NCI-H345 (cell line): ENCODE data around the gene CDC42BPA.
"Not testable (repeated sequence)": the region's sequence is repeated elsewhere in the genome, so short reads cannot be mapped to it uniquely, and the experiment has no call there.

Source experiments
- DNase-seq: peaks from one replicate; lab custom pipeline; 2025; lab: John Stamatoyannopoulos, UW

Gene CDC42BPA

GRCh38 chr1:227069490-227069889, 248.8 kb downstream of the CDC42BPA start:
- no peak for DNase-seq

GRCh38 chr1:227068883-227069282, 249.4 kb downstream of the CDC42BPA start:
- DNase-seq = no peak

DNA sequence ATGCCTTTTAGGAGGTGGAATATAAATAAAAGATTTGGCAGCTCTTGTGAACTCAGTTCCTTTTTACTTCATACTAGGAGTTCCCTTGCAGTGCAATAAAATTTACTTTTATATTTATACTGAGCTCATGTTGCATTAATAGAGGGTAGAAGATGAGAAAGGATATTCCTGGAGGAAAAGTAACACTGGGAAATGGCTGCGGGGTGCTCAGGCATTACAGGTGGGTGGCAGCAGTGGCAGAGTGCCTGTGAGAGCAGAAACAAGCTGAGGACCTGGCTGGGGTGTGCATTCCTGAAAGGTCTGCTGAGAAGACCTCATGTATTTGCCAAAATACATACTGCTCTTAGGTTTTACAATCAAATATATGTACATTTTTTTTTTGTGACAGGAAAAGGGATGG, 251.3 kb downstream of the CDC42BPA start:
- no peak for DNase-seq

GRCh38 chr1:227065311-227065710, 253.0 kb downstream of the CDC42BPA start:
- no peak for DNase-seq

- DNase-seq = no peak
Measured at GRCh38 chr1:227062306-227062705, 256.0 kb downstream of the CDC42BPA start.

DNA sequence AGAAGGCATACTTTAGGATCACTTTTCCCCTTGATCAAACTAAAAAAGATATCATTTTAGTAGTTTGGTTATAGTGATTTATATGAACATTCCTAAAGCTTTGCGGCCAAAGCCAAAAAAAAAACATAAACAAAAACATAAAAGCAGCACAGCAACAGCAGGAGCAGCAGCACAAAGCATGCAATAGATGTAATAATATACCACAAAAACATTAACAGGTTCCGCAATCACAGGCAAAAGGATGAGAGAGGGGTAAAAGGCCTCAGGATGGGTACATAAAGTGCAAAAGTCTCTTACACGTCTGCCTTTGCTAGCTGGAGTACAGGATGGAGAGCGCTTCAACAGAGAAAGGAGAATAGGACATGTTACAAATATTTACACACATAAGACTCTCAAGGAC, 259.2 kb downstream of the CDC42BPA start:
- DNase-seq = peak; percentile 25

- no peak for DNase-seq
Measured at GRCh38 chr1:227058321-227058751, 260.0 kb downstream of the CDC42BPA start.

DNA sequence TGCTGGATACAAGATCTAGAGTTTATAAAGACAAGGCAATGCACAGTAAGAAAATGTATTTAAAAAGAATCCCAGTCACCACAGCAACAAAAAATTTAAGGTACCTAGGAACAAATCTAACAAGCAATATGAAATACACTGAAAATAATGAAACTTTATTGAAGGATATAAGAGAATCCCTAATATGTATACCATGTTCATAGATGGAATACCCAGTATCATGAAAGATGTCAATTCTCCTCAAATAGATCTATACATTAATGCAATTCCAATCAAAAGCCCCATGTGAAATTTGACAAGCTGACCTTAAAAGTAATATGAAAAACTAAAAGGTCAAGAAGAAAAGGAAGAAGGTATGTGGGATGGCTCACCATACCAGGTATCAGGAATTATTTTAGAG, 269.0 kb downstream of the CDC42BPA start:
- no peak for DNase-seq

- DNase-seq = no peak
Measured at GRCh38 chr1:227043755-227044154, 274.5 kb downstream of the CDC42BPA start.

DNA sequence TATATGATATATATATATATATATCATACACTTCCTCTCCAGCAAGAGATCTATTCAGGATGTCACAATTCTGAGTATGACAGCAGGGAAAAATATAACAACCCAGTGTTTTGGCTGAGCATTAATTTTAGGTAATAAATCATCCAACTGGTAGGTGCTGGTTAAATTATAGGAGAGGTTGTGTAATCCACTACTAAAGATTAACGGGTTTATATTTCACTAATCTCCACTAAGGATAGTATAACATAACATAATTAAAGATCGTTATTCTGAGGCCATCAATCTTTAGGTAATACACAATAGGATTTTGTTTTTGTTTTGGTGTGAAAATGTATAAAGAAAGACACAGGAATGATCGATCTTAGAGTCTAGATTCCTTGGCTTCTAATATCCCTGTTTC, 276.0 kb downstream of the CDC42BPA start:
- no peak for DNase-seq

- DNase-seq = no peak
Measured at GRCh38 chr1:227038401-227038800, 279.9 kb downstream of the CDC42BPA start.

DNA sequence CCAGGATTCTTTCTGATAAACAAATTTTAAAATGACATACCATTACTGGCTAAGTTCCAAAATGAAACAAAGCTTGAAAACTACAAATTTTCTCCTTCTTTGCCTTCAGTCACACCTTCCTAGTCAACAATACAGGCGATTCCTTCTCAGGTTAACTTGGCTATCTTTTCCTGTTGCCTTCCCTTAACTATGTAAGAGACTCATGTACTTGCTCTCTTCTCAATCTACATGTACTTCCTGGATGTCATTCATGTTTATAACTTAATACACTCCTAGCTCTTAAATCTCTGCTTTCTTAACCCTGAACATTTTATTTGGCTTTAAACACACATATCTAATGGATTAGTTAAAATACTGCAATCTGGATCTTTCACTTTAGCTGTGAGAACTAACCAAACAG, 281.2 kb downstream of the CDC42BPA start:
- no peak for DNase-seq

DNA sequence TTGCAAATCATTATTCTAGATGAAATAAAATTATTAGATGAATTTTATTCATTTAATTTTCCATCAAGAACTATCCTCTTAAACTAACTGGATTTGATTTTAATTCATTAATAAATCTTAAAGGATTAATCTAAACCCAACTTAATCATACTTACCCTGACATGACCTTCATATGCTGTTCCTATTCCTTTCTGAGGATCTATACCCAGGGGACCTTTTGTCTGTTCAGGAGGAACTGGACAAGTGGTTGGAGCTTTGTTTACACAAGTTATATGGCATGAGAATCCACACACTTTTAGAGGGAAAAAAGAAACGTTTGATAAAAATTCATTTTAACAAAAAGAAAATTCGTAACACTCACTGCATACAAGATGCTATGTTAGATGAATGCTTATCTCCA, 283.0 kb downstream of the CDC42BPA start:
- DNase-seq = no peak

DNA sequence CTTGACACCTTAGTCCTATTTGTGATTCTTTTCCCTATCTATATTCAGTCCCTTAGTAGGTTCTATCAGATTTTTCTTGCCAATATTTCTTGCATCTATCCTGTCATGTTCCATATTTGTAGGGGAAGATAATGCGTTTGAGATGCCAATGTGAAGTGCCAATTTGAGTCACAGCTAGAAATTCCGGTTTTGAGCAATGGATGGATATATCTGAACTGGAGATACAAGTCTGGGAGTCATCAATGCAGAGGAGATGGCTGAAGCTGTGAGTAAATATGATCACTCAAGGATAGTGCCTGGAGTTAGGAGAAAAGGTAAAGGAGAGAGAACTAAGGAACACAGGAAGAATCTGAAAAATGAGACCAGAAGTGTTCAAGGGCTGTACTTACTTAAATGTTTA, 284.4 kb downstream of the CDC42BPA start:
- no peak for DNase-seq

DNA sequence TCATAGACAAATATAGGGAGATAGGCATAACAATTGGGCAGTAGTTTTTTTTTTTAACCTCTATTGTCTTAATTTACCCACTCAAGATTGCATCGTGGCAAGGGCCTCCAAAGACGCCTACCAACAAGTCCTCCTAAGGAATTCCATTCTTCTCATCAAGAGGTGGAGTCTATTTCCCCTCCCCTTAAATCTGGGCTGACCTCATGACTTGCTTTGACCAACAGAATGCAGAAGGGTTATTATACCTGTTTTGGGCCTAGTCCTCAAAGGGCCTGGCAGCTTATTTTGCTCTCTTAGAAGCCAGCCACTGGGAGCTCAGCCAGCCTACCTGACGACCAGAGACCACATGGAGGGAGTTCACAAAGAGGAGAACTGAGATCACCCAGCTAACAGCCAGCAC, 285.9 kb downstream of the CDC42BPA start:
- DNase-seq = no peak

DNA sequence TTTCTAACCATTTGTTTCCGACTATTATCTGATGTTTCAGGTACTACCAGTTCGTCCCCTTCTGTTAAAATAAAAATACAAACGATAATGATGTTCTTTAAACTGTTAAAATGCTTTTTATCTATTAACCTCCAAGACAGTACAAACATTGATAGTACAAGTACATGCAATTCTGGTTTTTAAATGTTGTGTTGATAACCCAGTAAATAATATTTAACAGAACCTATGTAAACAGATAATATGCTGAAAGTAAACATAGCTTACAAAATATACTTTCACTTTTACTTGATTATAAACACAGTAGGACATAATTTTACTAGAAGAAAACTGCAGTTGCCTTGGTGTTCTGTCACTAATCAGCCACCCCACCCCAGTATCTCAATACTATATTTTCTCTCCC, 301.3 kb downstream of the CDC42BPA start:
- no peak for DNase-seq

- DNase-seq = no peak
Measured at GRCh38 chr1:227010645-227011044, 307.6 kb downstream of the CDC42BPA start.

DNA sequence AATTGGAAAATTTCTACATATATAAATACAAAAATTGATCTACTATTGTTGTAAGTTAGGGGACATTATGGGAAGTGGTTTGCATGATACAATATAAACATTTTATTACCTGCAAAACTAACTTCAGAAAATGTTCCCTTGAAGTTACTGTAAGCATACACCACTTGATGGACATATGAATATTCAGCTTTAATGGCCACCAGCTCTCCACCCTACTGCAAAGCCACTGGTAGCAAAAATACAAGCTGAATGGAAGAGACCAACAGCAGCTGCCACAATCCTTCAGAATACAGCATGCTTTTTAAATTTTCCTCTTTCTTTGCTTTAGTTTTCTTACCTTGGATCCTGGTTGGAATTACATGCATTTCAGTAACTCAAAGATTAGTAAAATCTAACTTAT, 308.4 kb downstream of the CDC42BPA start:
- DNase-seq = no peak

GRCh38 chr1:227006226-227006796, 312.0 kb downstream of the CDC42BPA start:
- DNase-seq = no peak

GRCh38 chr1:227004796-227005195, 313.5 kb downstream of the CDC42BPA start:
- no peak for DNase-seq

- DNase-seq = no peak
Measured at GRCh38 chr1:227003165-227003564, 315.1 kb downstream of the CDC42BPA start.

GRCh38 chr1:227002531-227003049, 315.7 kb downstream of the CDC42BPA start:
- DNase-seq = no peak

- DNase-seq = not testable (repeated sequence)
Measured at GRCh38 chr1:226999579-226999978, 318.7 kb downstream of the CDC42BPA start.
